HCT116 (cell line): ENCODE measurements around the gene TMEM98. TPM values are rescaled to one million over a fixed set of nuclear protein-coding genes. Genes with fewer than 3 reads are reported as not detected.

Experiments used
- ATAC-seq: fragments of 200-7000 bp; cut with Tn5 transposase; 2 replicates; pipeline ENCODE4 v1.9.1; 2020; ENCODE audit warnings: mild to moderate bottlenecking, moderate library complexity
- BruUV-seq: library from RNA; stranded (reverse); fragments of 400-500 nt; replicated peaks from 2 replicates; lab custom pipeline; 2021; lab: Mats Ljungman, UMichigan
- CTCF ChIA-PET: fragments of 300-600 bp; sonication (Branson Sonifier 250); formaldehyde crosslinking; loops from one replicate; lab custom pipeline; 2021; ENCODE audit warnings: antibody characterized with exemption; lab: Charles Lee
- POLR2A ChIA-PET: fragments of 300-600, 350-600 bp; sonication (Branson Sonifier 250); formaldehyde crosslinking; loops from one replicate; lab custom pipeline; 2021; ENCODE audit warnings: antibody characterized with exemption; lab: Charles Lee
- RAD21 ChIA-PET, 2 experiments: fragments of 300-600 bp; sonication (Branson Sonifier 250); formaldehyde crosslinking; loops; one replicate each; lab custom pipeline; 2023; ENCODE audit warnings: low total read pairs in 2 of 2; ENCODE audit not compliant: uncharacterized antibody in 2 of 2, unreplicated experiment in 2 of 2, low non-redundant PET in 1 of 2; lab: Charles Lee
- DNase-seq: peaks from one replicate; pipeline ENCODE4 v3.0.0-alpha.2; 2010; ENCODE audit warnings: low read depth, low spot score
- H2AFZ ChIP-seq: fragments of 200-600 bp; shearing (Covaris generic), sonication (generic); 2 replicates; pipeline ENCODE4 v1.6.1; 2017; ENCODE audit warnings: low read depth, mixed run types, mixed read lengths, antibody characterized with exemption, low read length; ENCODE audit not compliant: poor library complexity, severe bottlenecking
- H3K27ac ChIP-seq: 2 replicates; pipeline ENCODE4 v1.5.1; 2012; ENCODE audit warnings: low read depth, low read length
- H3K27me3 ChIP-seq: fragments of 200-600 bp; sonication (generic); 2 replicates; pipeline ENCODE4 v1.6.1; 2016; ENCODE audit warnings: mixed run types, low read length, mixed read lengths; ENCODE audit not compliant: insufficient read depth
- H3K36me3 ChIP-seq, 2 experiments: fragments of 200-500 bp in 1 of 2; fragments of 200-600 bp in 1 of 2; sonication (Bioruptor generic) in 1 of 2; sonication (generic) in 1 of 2; 2 replicates each; pipeline versions ENCODE4 v1.5.1 to v1.6.1; 2014 to 2016; ENCODE audit warnings: low read length in 2 of 2, inconsistent platforms in 1 of 2, mixed read lengths in 1 of 2, mixed run types in 1 of 2; ENCODE audit not compliant: insufficient read depth in 2 of 2, control insufficient read depth in 1 of 2
- H3K4me1 ChIP-seq, 2 experiments: fragments of 200-600 bp in 1 of 2; sonication (generic) in 1 of 2; 2 replicates each; pipeline versions ENCODE4 v1.5.1 to v1.6.1; 2012 to 2017; ENCODE audit warnings: low read length in 2 of 2, inconsistent platforms in 1 of 2, mild to moderate bottlenecking in 1 of 2, mixed read lengths in 1 of 2, mixed run types in 1 of 2, moderate library complexity in 1 of 2; ENCODE audit not compliant: insufficient read depth in 2 of 2, control insufficient read depth in 1 of 2
- H3K4me2 ChIP-seq: fragments of 200-600 bp; sonication (generic); 2 replicates; pipeline ENCODE4 v1.6.1; 2017; ENCODE audit warnings: mixed run types, low read length, mixed read lengths
- H3K4me3 ChIP-seq, 2 experiments: fragments of 200-600 bp in 1 of 2; sonication (generic) in 1 of 2; replicated peaks in 1 of 2; 2 replicates each; pipeline ENCODE4 v1.5.1; 2011 to 2016; ENCODE audit warnings: low read length in 2 of 2, control low read depth in 1 of 2, low read depth in 1 of 2, mild to moderate bottlenecking in 1 of 2, mixed read lengths in 1 of 2, mixed run types in 1 of 2
- H3K79me2 ChIP-seq: fragments of 200-600 bp; sonication (generic); 2 replicates; pipeline ENCODE4 v1.6.1; 2017; ENCODE audit warnings: mild to moderate bottlenecking, mixed run types, low read length, moderate library complexity, mixed read lengths; ENCODE audit not compliant: insufficient read depth
- H3K9ac ChIP-seq: fragments of 200-600 bp; sonication (generic); 2 replicates; pipeline ENCODE4 v1.6.1; 2016; ENCODE audit warnings: low read length, mixed read lengths
- H3K9me2 ChIP-seq: fragments of 200-600 bp; sonication (generic), shearing (Covaris generic); 2 replicates; pipeline ENCODE4 v1.6.1; 2017; ENCODE audit warnings: mixed run types, mild to moderate bottlenecking, moderate library complexity; ENCODE audit not compliant: insufficient read depth
- H3K9me3 ChIP-seq, 2 experiments: fragments of 200-500 bp in 1 of 2; fragments of 200-600 bp in 1 of 2; sonication (Bioruptor generic) in 1 of 2; sonication (generic) in 1 of 2; 2 replicates each; pipeline ENCODE4 v1.6.1; 2014 to 2017; ENCODE audit warnings: low read length in 2 of 2, mixed read lengths in 2 of 2, inconsistent platforms in 1 of 2, low read depth in 1 of 2, mild to moderate bottlenecking in 1 of 2, mixed run types in 1 of 2, moderate library complexity in 1 of 2; ENCODE audit not compliant: control insufficient read depth in 1 of 2, insufficient read depth in 1 of 2
- H4K20me1 ChIP-seq: fragments of 200-600 bp; sonication (generic), shearing (Covaris generic); 2 replicates; pipeline ENCODE4 v1.6.1; 2017; ENCODE audit warnings: mixed run types, mild to moderate bottlenecking, moderate library complexity; ENCODE audit not compliant: insufficient read depth
- CBX3 ChIP-seq: IDR thresholded peaks from 2 replicates; pipeline ENCODE4 v1.6.1; 2012; ENCODE audit warnings: low read depth
- CEBPB ChIP-seq: IDR thresholded peaks from 2 replicates; pipeline ENCODE4 v1.6.1; 2012; ENCODE audit warnings: low read depth
- ELF1 ChIP-seq: IDR thresholded peaks from 2 replicates; pipeline ENCODE4 v1.6.1; 2012; ENCODE audit warnings: low read depth, borderline replicate concordance
- EZH2 ChIP-seq: fragments of 200-600 bp; sonication (generic); IDR thresholded peaks from 2 replicates; pipeline ENCODE4 v1.6.1; 2017; ENCODE audit warnings: antibody characterized with exemption, mixed run types
- EZH2phosphoT487 ChIP-seq: fragments of 200-600 bp; IDR thresholded peaks from 2 replicates; pipeline ENCODE4 v1.6.1; 2018; ENCODE audit warnings: antibody characterized with exemption, borderline replicate concordance
- FOSL1 ChIP-seq: IDR thresholded peaks from 2 replicates; pipeline ENCODE4 v1.6.1; 2012; ENCODE audit warnings: low read depth
- JUND ChIP-seq: IDR thresholded peaks from 2 replicates; pipeline ENCODE4 v1.6.1; 2012
- POLR2A ChIP-seq: IDR thresholded peaks from 2 replicates; pipeline ENCODE4 v1.7.0; 2011; ENCODE audit warnings: borderline replicate concordance; ENCODE audit not compliant: insufficient read depth, insufficient read length; ENCODE audit errors: extremely low read depth
- POLR2AphosphoS5 ChIP-seq: IDR thresholded peaks from 2 replicates; pipeline ENCODE4 v1.6.1; 2011; ENCODE audit warnings: mild to moderate bottlenecking, low read depth, low read length, moderate library complexity
- RAD21 ChIP-seq: IDR thresholded peaks from 2 replicates; pipeline ENCODE4 v1.6.1; 2012; ENCODE audit warnings: low read depth, mild to moderate bottlenecking
- SRF ChIP-seq: IDR thresholded peaks from 2 replicates; pipeline ENCODE4 v1.6.1; 2012; ENCODE audit warnings: low read depth
- TCF7L2 ChIP-seq: IDR thresholded peaks from 2 replicates; pipeline ENCODE4 v1.7.0; 2011; ENCODE audit warnings: borderline replicate concordance, inconsistent platforms; ENCODE audit not compliant: insufficient read depth, insufficient read length; ENCODE audit errors: extremely low read depth
- YY1 ChIP-seq: IDR thresholded peaks from 2 replicates; pipeline ENCODE4 v1.6.1; 2011; ENCODE audit warnings: low read length, low read depth, moderate library complexity, mild to moderate bottlenecking; ENCODE audit not compliant: insufficient replicate concordance; ENCODE audit errors: extremely low read depth
- ZFX ChIP-seq: fragments of 450-650 bp; IDR thresholded peaks from 2 replicates; pipeline ENCODE4 v1.6.1; 2017
- ZNF274 ChIP-seq: fragments of 200-500 bp; sonication (Bioruptor generic); IDR thresholded peaks from 2 replicates; pipeline ENCODE4 v1.6.1; 2014; ENCODE audit warnings: mild to moderate bottlenecking, low read depth, low read length, inconsistent platforms
- intact Hi-C: fragments of 100-400 bp; cut with micrococcal nuclease; formaldehyde crosslinking; loops from 2 replicates; pipeline ENCODE4 v1.10.0; 2022
- total RNA-seq: library from RNA; stranded (reverse); gene quantifications from one replicate; pipeline ENCODE4 v1.2.1, GENCODE V29; 2021; ENCODE audit not compliant: unreplicated experiment
- TF ChIP-seq, protein P1 (sequence below), 3 experiments: fragments of 200-600 bp in 1 of 3; sonication (generic) in 1 of 3; IDR thresholded peaks in 2 of 3; conservative IDR thresholded peaks in 1 of 3; 2 replicates each; pipeline ENCODE4 v1.5.1; 2012 to 2017; ENCODE audit warnings: low read depth in 2 of 3, low read length in 2 of 3, antibody characterized with exemption in 1 of 3, borderline replicate concordance in 1 of 3, control low read depth in 1 of 3, mild to moderate bottlenecking in 1 of 3, mixed read lengths in 1 of 3, mixed run types in 1 of 3, moderate library complexity in 1 of 3; ENCODE audit not compliant: insufficient read depth in 1 of 3
- TF ChIP-seq, protein P2 (sequence below): IDR thresholded peaks from 2 replicates; pipeline ENCODE4 v1.6.1; 2012; ENCODE audit warnings: low read depth
- TF ChIP-seq, protein P3 (sequence below): IDR thresholded peaks from 2 replicates; pipeline ENCODE4 v1.6.1; 2011; ENCODE audit warnings: mild to moderate bottlenecking, low read length, moderate library complexity; ENCODE audit not compliant: insufficient replicate concordance; ENCODE audit errors: extremely low read depth
- TF ChIP-seq, protein P4 (sequence below): IDR thresholded peaks from 2 replicates; pipeline ENCODE4 v1.6.1; 2012
- TF ChIP-seq, protein P5 (sequence below): IDR thresholded peaks from 2 replicates; pipeline ENCODE4 v1.6.1; 2012

TMEM98 gene
- total RNA-seq, 1 experiment from 2014 or later, result 29.3 TPM

DNA sequence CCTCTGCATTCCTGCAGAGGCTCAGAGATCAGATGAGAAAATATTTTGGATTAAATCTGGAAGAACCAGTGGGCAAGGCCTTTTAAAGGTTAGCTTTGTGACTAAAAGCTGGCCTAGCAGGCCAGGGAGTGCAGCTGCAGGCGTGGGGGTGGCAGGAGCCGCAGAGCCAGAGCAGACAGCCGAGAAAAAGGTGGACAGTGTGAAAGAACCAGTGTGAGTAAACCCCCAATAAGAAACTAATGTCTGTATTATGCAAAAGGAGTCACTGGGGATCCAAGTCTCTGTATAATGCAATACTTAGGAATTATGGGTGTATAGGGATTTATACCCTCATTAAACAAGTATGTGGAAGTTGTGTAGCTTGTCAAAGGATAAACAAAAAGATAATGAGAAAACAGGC lies 42.3 kb downstream of the TMEM98 start:
- Histone ChIP-seq H3K4me3 (no peak overlapping the region), H3K79me2 (no peaks in the 10 kb centered on the region)
- TF ChIP-seq, protein P1, sequence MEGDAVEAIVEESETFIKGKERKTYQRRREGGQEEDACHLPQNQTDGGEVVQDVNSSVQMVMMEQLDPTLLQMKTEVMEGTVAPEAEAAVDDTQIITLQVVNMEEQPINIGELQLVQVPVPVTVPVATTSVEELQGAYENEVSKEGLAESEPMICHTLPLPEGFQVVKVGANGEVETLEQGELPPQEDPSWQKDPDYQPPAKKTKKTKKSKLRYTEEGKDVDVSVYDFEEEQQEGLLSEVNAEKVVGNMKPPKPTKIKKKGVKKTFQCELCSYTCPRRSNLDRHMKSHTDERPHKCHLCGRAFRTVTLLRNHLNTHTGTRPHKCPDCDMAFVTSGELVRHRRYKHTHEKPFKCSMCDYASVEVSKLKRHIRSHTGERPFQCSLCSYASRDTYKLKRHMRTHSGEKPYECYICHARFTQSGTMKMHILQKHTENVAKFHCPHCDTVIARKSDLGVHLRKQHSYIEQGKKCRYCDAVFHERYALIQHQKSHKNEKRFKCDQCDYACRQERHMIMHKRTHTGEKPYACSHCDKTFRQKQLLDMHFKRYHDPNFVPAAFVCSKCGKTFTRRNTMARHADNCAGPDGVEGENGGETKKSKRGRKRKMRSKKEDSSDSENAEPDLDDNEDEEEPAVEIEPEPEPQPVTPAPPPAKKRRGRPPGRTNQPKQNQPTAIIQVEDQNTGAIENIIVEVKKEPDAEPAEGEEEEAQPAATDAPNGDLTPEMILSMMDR (IDR thresholded peaks at IDR 0.05 in 2 of 3, conservative IDR thresholded peaks at IDR 0.05 in 1 of 3; ENCODE audit: borderline replicate concordance in 1 of 3, insufficient read depth in 1 of 3, low read depth in 2 of 3, low read length in 2 of 3), result no peak
- TF ChIP-seq RAD21, result no peak
- TF ChIP-seq ZFX, result no peak
- TF ChIP-seq JUND, result no peak
- TF ChIP-seq, protein P2, sequence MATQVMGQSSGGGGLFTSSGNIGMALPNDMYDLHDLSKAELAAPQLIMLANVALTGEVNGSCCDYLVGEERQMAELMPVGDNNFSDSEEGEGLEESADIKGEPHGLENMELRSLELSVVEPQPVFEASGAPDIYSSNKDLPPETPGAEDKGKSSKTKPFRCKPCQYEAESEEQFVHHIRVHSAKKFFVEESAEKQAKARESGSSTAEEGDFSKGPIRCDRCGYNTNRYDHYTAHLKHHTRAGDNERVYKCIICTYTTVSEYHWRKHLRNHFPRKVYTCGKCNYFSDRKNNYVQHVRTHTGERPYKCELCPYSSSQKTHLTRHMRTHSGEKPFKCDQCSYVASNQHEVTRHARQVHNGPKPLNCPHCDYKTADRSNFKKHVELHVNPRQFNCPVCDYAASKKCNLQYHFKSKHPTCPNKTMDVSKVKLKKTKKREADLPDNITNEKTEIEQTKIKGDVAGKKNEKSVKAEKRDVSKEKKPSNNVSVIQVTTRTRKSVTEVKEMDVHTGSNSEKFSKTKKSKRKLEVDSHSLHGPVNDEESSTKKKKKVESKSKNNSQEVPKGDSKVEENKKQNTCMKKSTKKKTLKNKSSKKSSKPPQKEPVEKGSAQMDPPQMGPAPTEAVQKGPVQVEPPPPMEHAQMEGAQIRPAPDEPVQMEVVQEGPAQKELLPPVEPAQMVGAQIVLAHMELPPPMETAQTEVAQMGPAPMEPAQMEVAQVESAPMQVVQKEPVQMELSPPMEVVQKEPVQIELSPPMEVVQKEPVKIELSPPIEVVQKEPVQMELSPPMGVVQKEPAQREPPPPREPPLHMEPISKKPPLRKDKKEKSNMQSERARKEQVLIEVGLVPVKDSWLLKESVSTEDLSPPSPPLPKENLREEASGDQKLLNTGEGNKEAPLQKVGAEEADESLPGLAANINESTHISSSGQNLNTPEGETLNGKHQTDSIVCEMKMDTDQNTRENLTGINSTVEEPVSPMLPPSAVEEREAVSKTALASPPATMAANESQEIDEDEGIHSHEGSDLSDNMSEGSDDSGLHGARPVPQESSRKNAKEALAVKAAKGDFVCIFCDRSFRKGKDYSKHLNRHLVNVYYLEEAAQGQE, result no peak
- TF ChIP-seq, protein P3, sequence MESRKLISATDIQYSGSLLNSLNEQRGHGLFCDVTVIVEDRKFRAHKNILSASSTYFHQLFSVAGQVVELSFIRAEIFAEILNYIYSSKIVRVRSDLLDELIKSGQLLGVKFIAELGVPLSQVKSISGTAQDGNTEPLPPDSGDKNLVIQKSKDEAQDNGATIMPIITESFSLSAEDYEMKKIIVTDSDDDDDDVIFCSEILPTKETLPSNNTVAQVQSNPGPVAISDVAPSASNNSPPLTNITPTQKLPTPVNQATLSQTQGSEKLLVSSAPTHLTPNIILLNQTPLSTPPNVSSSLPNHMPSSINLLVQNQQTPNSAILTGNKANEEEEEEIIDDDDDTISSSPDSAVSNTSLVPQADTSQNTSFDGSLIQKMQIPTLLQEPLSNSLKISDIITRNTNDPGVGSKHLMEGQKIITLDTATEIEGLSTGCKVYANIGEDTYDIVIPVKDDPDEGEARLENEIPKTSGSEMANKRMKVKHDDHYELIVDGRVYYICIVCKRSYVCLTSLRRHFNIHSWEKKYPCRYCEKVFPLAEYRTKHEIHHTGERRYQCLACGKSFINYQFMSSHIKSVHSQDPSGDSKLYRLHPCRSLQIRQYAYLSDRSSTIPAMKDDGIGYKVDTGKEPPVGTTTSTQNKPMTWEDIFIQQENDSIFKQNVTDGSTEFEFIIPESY, result no peak
- no peak for TF ChIP-seq SRF
- TF ChIP-seq FOSL1, result no peak
- no peak for TF ChIP-seq EZH2phosphoT487
- TF ChIP-seq ELF1, result no peak
- no peak for TF ChIP-seq POLR2AphosphoS5
- TF ChIP-seq CBX3, result no peak
- no peak for TF ChIP-seq CEBPB
- TF ChIP-seq, protein P4, sequence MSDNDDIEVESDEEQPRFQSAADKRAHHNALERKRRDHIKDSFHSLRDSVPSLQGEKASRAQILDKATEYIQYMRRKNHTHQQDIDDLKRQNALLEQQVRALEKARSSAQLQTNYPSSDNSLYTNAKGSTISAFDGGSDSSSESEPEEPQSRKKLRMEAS, result no peak
- no peak for TF ChIP-seq POLR2A
- TF ChIP-seq, protein P5, sequence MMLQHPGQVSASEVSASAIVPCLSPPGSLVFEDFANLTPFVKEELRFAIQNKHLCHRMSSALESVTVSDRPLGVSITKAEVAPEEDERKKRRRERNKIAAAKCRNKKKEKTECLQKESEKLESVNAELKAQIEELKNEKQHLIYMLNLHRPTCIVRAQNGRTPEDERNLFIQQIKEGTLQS, result no peak
- TF ChIP-seq TCF7L2, result no peak
- TF ChIP-seq EZH2, result no peak
- TF ChIP-seq YY1, result no peak
- no peak for TF ChIP-seq ZNF274
- TF ChIP-seq, all 23 proteins: peak for 0
- intact Hi-C loops, result no loop called here
- H3K27me3 ChIP-seq, result no peaks in the 10 kb centered on the region; the same call in 1 of the 2 replicates
- H3K36me3 ChIP-seq, result no peaks in the 10 kb centered on the region
- DNase-seq, result no peak
- H3K27ac ChIP-seq, result no peak overlapping the region
- no peaks in the 10 kb centered on the region for H3K9me3 ChIP-seq
- no peak for ATAC-seq
- no peak overlapping the region for H2AFZ ChIP-seq
- CTCF ChIA-PET, result no interaction called here
- no peaks in the 10 kb centered on the region for H3K9me2 ChIP-seq
- no peak overlapping the region for H3K4me2 ChIP-seq
- RAD21 ChIA-PET, result no interaction called here
- no TSS peak for BruUV-seq
- no peak overlapping the region for H3K9ac ChIP-seq
- POLR2A ChIA-PET, result no interaction called here
- H4K20me1 ChIP-seq, result no peaks in the 10 kb centered on the region
- H3K4me1 ChIP-seq, result no peaks in the 10 kb centered on the region
